ENCODE measurements around the gene EXOC2. TPM values are rescaled to one million over a fixed set of nuclear protein-coding genes. Genes with fewer than 3 reads are reported as not detected.

EXOC2 gene
- total RNA-seq, 2 donors from 2014 or later, result 28.1 to 35.0 TPM

GRCh38 chr6:558959-559358 lies 134.0 kb downstream of the EXOC2 start:
- Histone ChIP-seq H3K27me3 (ENCODE audit: control insufficient read depth, insufficient read depth, low read length, poor library complexity, severe bottlenecking) (no peaks in the 10 kb centered on the region), H3K27ac (ENCODE audit: low read depth, low read length) (no peak overlapping the region), H3K4me1 (ENCODE audit: control insufficient read depth, insufficient read depth, low read length) (no peaks in the 10 kb centered on the region), H3K9me3 (ENCODE audit: control insufficient read depth, low read length) (no peaks in the 10 kb centered on the region), H3K36me3 (ENCODE audit: control insufficient read depth, insufficient read depth, low read length) (peaks cover 65% of the 10 kb centered on the region), H3K4me3 (ENCODE audit: low read length) (no peak overlapping the region), H3K9ac (ENCODE audit: extremely low read depth, low read length, poor library complexity, severe bottlenecking) (no peak overlapping the region)
- Mint-ChIP-seq H3K36me3 (ENCODE audit: low read depth) (peaks cover 49% of the 10 kb centered on the region), H3K27ac (no peak overlapping the region), H3K4me3 (no peak overlapping the region), H3K27me3 (ENCODE audit: insufficient read depth) (no peaks in the 10 kb centered on the region), H3K4me1 (no peaks in the 10 kb centered on the region), H3K9me3 (no peaks in the 10 kb centered on the region)
- 93 to 97% methylated on average over 2 to 3 of the region's 3 CpGs for WGBS, 2 experiments (ENCODE audit: insufficient coverage in 1 of 2, insufficient read length in 1 of 2)
- TF ChIP-seq CTCF (conservative IDR thresholded peaks at IDR 0.05), result no peak
- DNase-seq, result no peak

- H3K27ac Mint-ChIP-seq, result no peak overlapping the region
- peaks cover 64% of the 10 kb centered on the region for H3K36me3 ChIP-seq (ENCODE audit: control insufficient read depth, insufficient read depth, low read length)
- no peaks in the 10 kb centered on the region for H3K9me3 ChIP-seq (ENCODE audit: control insufficient read depth, low read length)
- no peaks in the 10 kb centered on the region for H3K4me1 ChIP-seq (ENCODE audit: control insufficient read depth, insufficient read depth, low read length)
- H3K9me3 Mint-ChIP-seq, result no peaks in the 10 kb centered on the region
- peaks cover 53% of the 10 kb centered on the region for H3K36me3 Mint-ChIP-seq (ENCODE audit: low read depth)
- TF ChIP-seq CTCF (conservative IDR thresholded peaks at IDR 0.05), result peak; percentile 58
- no peak overlapping the region for H3K4me3 Mint-ChIP-seq
- no peak for DNase-seq
- no peaks in the 10 kb centered on the region for H3K4me1 Mint-ChIP-seq
- no peak overlapping the region for H3K9ac ChIP-seq (ENCODE audit: extremely low read depth, low read length, poor library complexity, severe bottlenecking)
- H3K27ac ChIP-seq (ENCODE audit: low read depth, low read length), result no peak overlapping the region
- no peaks in the 10 kb centered on the region for H3K27me3 ChIP-seq (ENCODE audit: control insufficient read depth, insufficient read depth, low read length, poor library complexity, severe bottlenecking)
- H3K4me3 ChIP-seq (ENCODE audit: low read length), result no peak overlapping the region
- H3K27me3 Mint-ChIP-seq (ENCODE audit: insufficient read depth), result no peaks in the 10 kb centered on the region
Observed at GRCh38 chr6:558089-558488, 134.8 kb downstream of the EXOC2 start.

DNA sequence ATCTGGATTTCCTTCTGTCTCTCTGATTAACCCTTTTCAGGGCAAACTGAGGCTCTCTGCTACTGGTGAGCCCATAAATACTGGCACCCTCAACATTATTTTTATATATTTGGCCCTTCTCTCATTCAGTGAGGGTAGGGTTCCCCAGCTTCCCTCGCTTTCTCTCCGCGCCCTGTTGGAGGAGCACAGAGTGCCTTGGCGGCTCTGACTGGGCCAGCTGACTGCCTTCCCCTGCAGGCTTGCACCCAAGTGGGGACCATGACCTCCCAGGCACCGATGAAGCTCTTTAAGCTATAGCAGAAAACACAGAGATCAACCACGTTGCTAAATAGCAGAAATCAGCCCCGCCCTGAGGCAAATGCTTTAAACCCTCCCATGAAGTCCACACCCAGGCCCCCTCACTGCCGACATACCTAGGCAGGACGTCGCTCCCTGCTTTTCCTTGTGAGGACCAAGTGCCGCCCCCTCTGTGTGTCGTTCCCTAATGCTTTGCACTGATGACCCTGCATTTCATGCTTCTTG lies 141.0 kb downstream of the EXOC2 start:
- no peaks in the 10 kb centered on the region for H3K9me3 ChIP-seq (ENCODE audit: control insufficient read depth, low read length)
- H3K36me3 Mint-ChIP-seq (ENCODE audit: low read depth), result peaks cover 20% of the 10 kb centered on the region
- peak; percentile 57 for DNase-seq
- no peak overlapping the region for H3K4me3 ChIP-seq (ENCODE audit: low read length)
- H3K4me1 Mint-ChIP-seq, result peaks cover 10% of the 10 kb centered on the region
- H3K27me3 Mint-ChIP-seq (ENCODE audit: insufficient read depth), result no peaks in the 10 kb centered on the region
- H3K4me1 ChIP-seq (ENCODE audit: control insufficient read depth, insufficient read depth, low read length), result peaks cover 3% of the 10 kb centered on the region
- no peak for TF ChIP-seq CTCF (conservative IDR thresholded peaks at IDR 0.05)
- WGBS, 2 experiments (ENCODE audit: insufficient coverage in 1 of 2, insufficient read length in 1 of 2), result 88 to 97% methylated on average over 10 to 12 of the region's 12 CpGs
- H3K27me3 ChIP-seq (ENCODE audit: control insufficient read depth, insufficient read depth, low read length, poor library complexity, severe bottlenecking), result no peaks in the 10 kb centered on the region
- no peak overlapping the region for H3K27ac ChIP-seq (ENCODE audit: low read depth, low read length)
- H3K9ac ChIP-seq (ENCODE audit: extremely low read depth, low read length, poor library complexity, severe bottlenecking), result no peak overlapping the region
- H3K27ac Mint-ChIP-seq, result peak overlapping the region; percentile 74
- H3K36me3 ChIP-seq (ENCODE audit: control insufficient read depth, insufficient read depth, low read length), result peaks cover 53% of the 10 kb centered on the region
- no peak overlapping the region for H3K4me3 Mint-ChIP-seq
- no peaks in the 10 kb centered on the region for H3K9me3 Mint-ChIP-seq

Measured in endodermal cell (in vitro differentiated cells).